ENCODE results near the gene SGMS2. TPM values are rescaled to one million over a fixed set of nuclear protein-coding genes. Genes with fewer than 3 reads are reported as not detected.

SGMS2 gene
- total RNA-seq, 1 experiment from 2014 or later = 77.8 TPM

DNA sequence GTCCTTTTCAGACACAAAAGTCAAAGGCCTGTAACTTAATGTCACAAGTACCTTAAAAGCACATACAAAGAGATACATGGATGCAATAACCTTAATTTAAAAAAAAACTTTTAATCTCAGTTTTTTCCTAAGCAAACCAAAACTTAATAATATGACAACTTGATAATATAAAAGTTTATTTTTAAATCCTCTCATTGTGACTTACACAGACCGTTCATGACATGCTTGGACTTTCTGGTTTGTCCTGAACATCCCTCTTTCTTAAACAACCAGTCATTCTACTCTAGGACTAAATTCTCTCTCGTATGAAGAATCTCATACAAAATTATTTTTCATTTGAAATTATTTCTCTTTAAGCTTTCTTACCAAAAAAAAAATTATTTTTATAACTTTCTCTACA is 63.5 kb downstream of the SGMS2 start:
- no peaks in the 10 kb centered on the region for H3K27me3 Mint-ChIP-seq (ENCODE audit: insufficient read depth, unreplicated experiment)
- no peak for TF ChIP-seq CTCF (IDR thresholded peaks at IDR 0.05; ENCODE audit: unreplicated experiment)
- intact Hi-C loops (cut with micrococcal nuclease) = no loop called here
- no TSS peak for BruUV-seq (replicated peaks)
- peaks cover 7% of the 10 kb centered on the region for H3K9me3 Mint-ChIP-seq (ENCODE audit: unreplicated experiment)
- H3K36me3 Mint-ChIP-seq (ENCODE audit: insufficient read depth, unreplicated experiment) = peaks cover 4% of the 10 kb centered on the region
- peak; percentile 31 for DNase-seq (ENCODE audit: unreplicated experiment)
- CTCF ChIA-PET = no interaction called here
- H3K4me1 Mint-ChIP-seq (ENCODE audit: insufficient read depth, unreplicated experiment) = peaks cover 15% of the 10 kb centered on the region
- POLR2A ChIA-PET = interaction anchor here (0.8 kb wide), 1 partner anchor 12 kb away, joined by 3 read pairs; no protein-coding TSS in a partner anchor
- no peak overlapping the region for H3K27ac Mint-ChIP-seq (ENCODE audit: low read depth, unreplicated experiment)
- H3K4me3 Mint-ChIP-seq (ENCODE audit: unreplicated experiment) = no peak overlapping the region

GRCh38 chr4:107890779-107891178 is 66.0 kb downstream of the SGMS2 start:
- no peaks in the 10 kb centered on the region for H3K27me3 Mint-ChIP-seq (ENCODE audit: insufficient read depth, unreplicated experiment)
- no peak for DNase-seq (ENCODE audit: unreplicated experiment)
- BruUV-seq (replicated peaks) = no TSS peak
- H3K4me1 Mint-ChIP-seq (ENCODE audit: insufficient read depth, unreplicated experiment) = peaks cover 29% of the 10 kb centered on the region
- no peak overlapping the region for H3K4me3 Mint-ChIP-seq (ENCODE audit: unreplicated experiment)
- H3K36me3 Mint-ChIP-seq (ENCODE audit: insufficient read depth, unreplicated experiment) = peaks cover 4% of the 10 kb centered on the region
- intact Hi-C loops (cut with micrococcal nuclease) = no loop called here
- peak overlapping the region; percentile 88 for H3K27ac Mint-ChIP-seq (ENCODE audit: low read depth, unreplicated experiment)
- CTCF ChIA-PET = interaction anchor here (0.7 to 1.6 kb wide), 3 partner anchors 9 to 130 kb away, joined by 3 to 7 read pairs (median 3); no protein-coding TSS in a partner anchor
- no peak for TF ChIP-seq CTCF (IDR thresholded peaks at IDR 0.05; ENCODE audit: unreplicated experiment)
- peaks cover 7% of the 10 kb centered on the region for H3K9me3 Mint-ChIP-seq (ENCODE audit: unreplicated experiment)
- POLR2A ChIA-PET = interaction anchor here (13.0 kb wide), 1 partner anchor 61 kb away, joined by 373 read pairs; the partner anchor contains the start of gene SGMS2

DNA sequence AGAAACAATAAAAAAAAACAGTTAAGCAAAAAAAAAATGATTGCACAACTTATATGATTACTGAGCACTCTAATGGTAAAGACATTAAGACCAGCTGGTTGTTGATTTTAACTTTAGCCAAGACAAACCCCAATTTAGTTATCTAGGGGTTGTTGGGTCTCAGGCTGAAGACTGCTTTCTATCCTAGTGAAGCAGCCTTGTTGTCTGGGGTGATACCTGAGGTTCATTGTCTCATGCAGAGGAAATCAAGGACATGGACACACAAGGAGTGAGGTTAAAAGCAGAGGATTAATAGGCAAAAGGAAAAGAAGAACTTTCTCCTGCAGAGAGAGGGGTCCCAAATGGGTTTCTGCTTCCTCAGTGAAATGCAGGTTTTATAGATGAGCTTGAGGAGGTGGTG is 66.6 kb downstream of the SGMS2 start:
- BruUV-seq (replicated peaks) = no TSS peak
- peaks cover 7% of the 10 kb centered on the region for H3K9me3 Mint-ChIP-seq (ENCODE audit: unreplicated experiment)
- DNase-seq (ENCODE audit: unreplicated experiment) = no peak
- no peak overlapping the region for H3K4me3 Mint-ChIP-seq (ENCODE audit: unreplicated experiment)
- peak overlapping the region; percentile 88 for H3K27ac Mint-ChIP-seq (ENCODE audit: low read depth, unreplicated experiment)
- intact Hi-C loops (cut with micrococcal nuclease) = no loop called here
- peaks cover 4% of the 10 kb centered on the region for H3K36me3 Mint-ChIP-seq (ENCODE audit: insufficient read depth, unreplicated experiment)
- no peak for TF ChIP-seq CTCF (IDR thresholded peaks at IDR 0.05; ENCODE audit: unreplicated experiment)
- H3K4me1 Mint-ChIP-seq (ENCODE audit: insufficient read depth, unreplicated experiment) = peaks cover 34% of the 10 kb centered on the region
- ChIA-PET POLR2A (interaction anchor here (13.0 kb wide), 1 partner anchor 62 kb away, joined by 373 read pairs; the partner anchor contains the start of gene SGMS2), CTCF (interaction anchor here (1.2 to 1.6 kb wide), 2 partner anchors 9 to 130 kb away, joined by 3 to 7 read pairs; no protein-coding TSS in a partner anchor)
- H3K27me3 Mint-ChIP-seq (ENCODE audit: insufficient read depth, unreplicated experiment) = no peaks in the 10 kb centered on the region

- no peak for TF ChIP-seq CTCF (IDR thresholded peaks at IDR 0.05; ENCODE audit: unreplicated experiment)
- intact Hi-C loops (cut with micrococcal nuclease) = no loop called here
- peaks cover 51% of the 10 kb centered on the region for H3K4me1 Mint-ChIP-seq (ENCODE audit: insufficient read depth, unreplicated experiment)
- peaks cover 4% of the 10 kb centered on the region for H3K36me3 Mint-ChIP-seq (ENCODE audit: insufficient read depth, unreplicated experiment)
- DNase-seq (ENCODE audit: unreplicated experiment) = peak; percentile 68
- ChIA-PET CTCF (interaction anchor here (0.6 to 2.9 kb wide), 11 partner anchors 19 to 683 kb away, joined by 3 to 13 read pairs (median 4); no protein-coding TSS in a partner anchor), POLR2A (interaction anchor here (0.6 to 13.0 kb wide), 9 partner anchors 14 to 174 kb away, joined by 3 to 373 read pairs (median 3); partner anchors contain the start of genes PAPSS1 and SGMS2)
- H3K27me3 Mint-ChIP-seq (ENCODE audit: insufficient read depth, unreplicated experiment) = no peaks in the 10 kb centered on the region
- no peak overlapping the region for H3K4me3 Mint-ChIP-seq (ENCODE audit: unreplicated experiment)
- BruUV-seq (replicated peaks) = no TSS peak
- peaks cover 7% of the 10 kb centered on the region for H3K9me3 Mint-ChIP-seq (ENCODE audit: unreplicated experiment)
- peak overlapping the region; percentile 90 for H3K27ac Mint-ChIP-seq (ENCODE audit: low read depth, unreplicated experiment)
Observed at GRCh38 chr4:107893171-107894137, 68.7 kb downstream of the SGMS2 start.

Measured in MCF 10A (cell line).